NCI-H2227 treated with DMSO at 0.1 percent for 48 hours (cell line): ENCODE measurements around the gene UBQLN1.
A peak's percentile ranks its signal among the peaks of the same experiment; 100 is the strongest.
"Not testable (repeated sequence)": the region's sequence is repeated elsewhere in the genome, so short reads cannot be mapped to it uniquely, and the experiment has no call there.

Experiments used
- DNase-seq: peaks from one replicate; lab custom pipeline; 2025; lab: John Stamatoyannopoulos, UW

Gene UBQLN1

GRCh38 chr9:83707768-83708514 is at the start of gene UBQLN1:
TSS of gene UBQLN1 (minus strand) at chr9:83707958. CDS start at chr9:83707679, 279 bp downstream.
- DNase-seq, result peak; percentile 81

- DNase-seq, result no peak
These were observed 46.7 kb upstream of the UBQLN1 start for GRCh38 chr9:83754383-83754977.

GRCh38 chr9:83749706-83750105 is 41.9 kb upstream of the UBQLN1 start:
- DNase-seq, result no peak

- no peak for DNase-seq
These were observed 36.4 kb upstream of the UBQLN1 start for GRCh38 chr9:83744206-83744605.

- DNase-seq, result no peak
These were observed 26.0 kb upstream of the UBQLN1 start for GRCh38 chr9:83733739-83734138.

GRCh38 chr9:83728591-83729368 is 21.0 kb upstream of the UBQLN1 start:
- DNase-seq, result not testable (repeated sequence)

GRCh38 chr9:83724436-83724835 is 16.7 kb upstream of the UBQLN1 start:
- no peak for DNase-seq

- no peak for DNase-seq
These were observed 15.2 kb upstream of the UBQLN1 start for GRCh38 chr9:83722726-83723495.

GRCh38 chr9:83721509-83721908 is 13.8 kb upstream of the UBQLN1 start:
- no peak for DNase-seq

- no peak for DNase-seq
These were observed 8.0 kb upstream of the UBQLN1 start for GRCh38 chr9:83715794-83716193.

- DNase-seq, result no peak
These were observed 7.5 kb upstream of the UBQLN1 start for GRCh38 chr9:83715221-83715620.

GRCh38 chr9:83714329-83714728 is 6.6 kb upstream of the UBQLN1 start:
- DNase-seq, result no peak

GRCh38 chr9:83708515-83709158 is 879 bp upstream of the UBQLN1 start:
- DNase-seq, result no peak

- no peak for DNase-seq
These were observed 315 bp downstream of the UBQLN1 start for GRCh38 chr9:83707518-83707767.

- DNase-seq, result peak; percentile 16
These were observed 861 bp downstream of the UBQLN1 start for GRCh38 chr9:83706676-83707517.

- not testable (repeated sequence) for DNase-seq
These were observed 2.5 kb downstream of the UBQLN1 start for GRCh38 chr9:83705219-83705651.

- no peak for DNase-seq
These were observed 6.0 kb downstream of the UBQLN1 start for GRCh38 chr9:83701769-83702168.

GRCh38 chr9:83701286-83701685 is 6.5 kb downstream of the UBQLN1 start:
- DNase-seq, result no peak

- DNase-seq, result no peak
These were observed 8.1 kb downstream of the UBQLN1 start for GRCh38 chr9:83699615-83700014.

- no peak for DNase-seq
These were observed 8.7 kb downstream of the UBQLN1 start for GRCh38 chr9:83698976-83699585.

- no peak for DNase-seq
These were observed 16.3 kb downstream of the UBQLN1 start for GRCh38 chr9:83691492-83691891.
